Liver (tissue), 3 donors: ENCODE results near the gene METTL17.

ENCODE experiments used
- GABPA ChIP-seq, 2 donors: IDR thresholded peaks in 1 of 2; conservative IDR thresholded peaks in 1 of 2; 2 replicates each; pipeline ENCODE4 v1.6.1; 2016; ENCODE audit warnings: antibody characterized with exemption in 2 of 2, mild to moderate bottlenecking in 1 of 2, moderate library complexity in 1 of 2
- RAD21 ChIP-seq, 2 donors: IDR thresholded peaks; 2 replicates each; pipeline ENCODE4 v1.6.1; 2016; ENCODE audit warnings: antibody characterized with exemption in 2 of 2, mild to moderate bottlenecking in 2 of 2
- TAF1 ChIP-seq: conservative IDR thresholded peaks from 2 replicates; pipeline ENCODE4 v1.6.1; 2016; ENCODE audit warnings: antibody characterized with exemption, mild to moderate bottlenecking
- TF ChIP-seq, protein P1 (sequence below): fragments of 150-350 bp; IDR thresholded peaks from 2 replicates; pipeline ENCODE4 v1.5.1; 2017; ENCODE audit warnings: improper control_type of control experiment, low read depth, low read length; ENCODE audit not compliant: missing input control
- TF ChIP-seq, protein P2 (sequence below): IDR thresholded peaks from 2 replicates; pipeline ENCODE4 v1.6.1; 2016; ENCODE audit warnings: antibody characterized with exemption, mild to moderate bottlenecking
- TF ChIP-seq, protein P3 (sequence below): IDR thresholded peaks from 2 replicates; pipeline ENCODE4 v1.6.1; 2016; ENCODE audit warnings: antibody characterized with exemption
- TF ChIP-seq, protein P4 (sequence below): IDR thresholded peaks from 2 replicates; pipeline ENCODE4 v1.6.1; 2016; ENCODE audit warnings: antibody characterized with exemption
- donor health status: healthy.
- donor health status: healthy.

DNA sequence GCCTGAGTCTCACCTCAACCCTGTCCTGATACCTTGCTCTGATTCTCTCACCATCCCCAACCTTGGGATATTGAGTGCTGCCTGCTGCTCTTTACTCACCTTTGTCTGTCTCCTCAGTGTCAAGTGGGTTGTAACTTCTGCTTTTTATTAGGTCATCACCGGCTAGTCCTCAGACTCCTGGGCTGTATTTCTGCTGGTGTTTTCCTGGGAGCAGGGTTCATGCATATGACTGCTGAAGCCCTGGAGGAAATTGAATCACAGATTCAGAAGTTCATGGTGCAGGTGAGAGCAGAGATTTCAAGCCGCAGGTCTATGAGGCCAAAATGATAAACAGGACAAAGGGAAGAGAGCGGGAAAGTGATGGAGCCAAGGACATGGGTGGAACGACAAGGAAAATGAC lies 9.8 kb downstream of the METTL17 start:
- TF ChIP-seq, protein P1, sequence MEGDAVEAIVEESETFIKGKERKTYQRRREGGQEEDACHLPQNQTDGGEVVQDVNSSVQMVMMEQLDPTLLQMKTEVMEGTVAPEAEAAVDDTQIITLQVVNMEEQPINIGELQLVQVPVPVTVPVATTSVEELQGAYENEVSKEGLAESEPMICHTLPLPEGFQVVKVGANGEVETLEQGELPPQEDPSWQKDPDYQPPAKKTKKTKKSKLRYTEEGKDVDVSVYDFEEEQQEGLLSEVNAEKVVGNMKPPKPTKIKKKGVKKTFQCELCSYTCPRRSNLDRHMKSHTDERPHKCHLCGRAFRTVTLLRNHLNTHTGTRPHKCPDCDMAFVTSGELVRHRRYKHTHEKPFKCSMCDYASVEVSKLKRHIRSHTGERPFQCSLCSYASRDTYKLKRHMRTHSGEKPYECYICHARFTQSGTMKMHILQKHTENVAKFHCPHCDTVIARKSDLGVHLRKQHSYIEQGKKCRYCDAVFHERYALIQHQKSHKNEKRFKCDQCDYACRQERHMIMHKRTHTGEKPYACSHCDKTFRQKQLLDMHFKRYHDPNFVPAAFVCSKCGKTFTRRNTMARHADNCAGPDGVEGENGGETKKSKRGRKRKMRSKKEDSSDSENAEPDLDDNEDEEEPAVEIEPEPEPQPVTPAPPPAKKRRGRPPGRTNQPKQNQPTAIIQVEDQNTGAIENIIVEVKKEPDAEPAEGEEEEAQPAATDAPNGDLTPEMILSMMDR = no peak
- TF ChIP-seq GABPA (IDR thresholded peaks at IDR 0.05 in 1 of 2, conservative IDR thresholded peaks at IDR 0.05 in 1 of 2) (no peak), RAD21 (IDR thresholded peaks at IDR 0.05) (no peak), TAF1 (no peak)
- TF ChIP-seq, protein P2, sequence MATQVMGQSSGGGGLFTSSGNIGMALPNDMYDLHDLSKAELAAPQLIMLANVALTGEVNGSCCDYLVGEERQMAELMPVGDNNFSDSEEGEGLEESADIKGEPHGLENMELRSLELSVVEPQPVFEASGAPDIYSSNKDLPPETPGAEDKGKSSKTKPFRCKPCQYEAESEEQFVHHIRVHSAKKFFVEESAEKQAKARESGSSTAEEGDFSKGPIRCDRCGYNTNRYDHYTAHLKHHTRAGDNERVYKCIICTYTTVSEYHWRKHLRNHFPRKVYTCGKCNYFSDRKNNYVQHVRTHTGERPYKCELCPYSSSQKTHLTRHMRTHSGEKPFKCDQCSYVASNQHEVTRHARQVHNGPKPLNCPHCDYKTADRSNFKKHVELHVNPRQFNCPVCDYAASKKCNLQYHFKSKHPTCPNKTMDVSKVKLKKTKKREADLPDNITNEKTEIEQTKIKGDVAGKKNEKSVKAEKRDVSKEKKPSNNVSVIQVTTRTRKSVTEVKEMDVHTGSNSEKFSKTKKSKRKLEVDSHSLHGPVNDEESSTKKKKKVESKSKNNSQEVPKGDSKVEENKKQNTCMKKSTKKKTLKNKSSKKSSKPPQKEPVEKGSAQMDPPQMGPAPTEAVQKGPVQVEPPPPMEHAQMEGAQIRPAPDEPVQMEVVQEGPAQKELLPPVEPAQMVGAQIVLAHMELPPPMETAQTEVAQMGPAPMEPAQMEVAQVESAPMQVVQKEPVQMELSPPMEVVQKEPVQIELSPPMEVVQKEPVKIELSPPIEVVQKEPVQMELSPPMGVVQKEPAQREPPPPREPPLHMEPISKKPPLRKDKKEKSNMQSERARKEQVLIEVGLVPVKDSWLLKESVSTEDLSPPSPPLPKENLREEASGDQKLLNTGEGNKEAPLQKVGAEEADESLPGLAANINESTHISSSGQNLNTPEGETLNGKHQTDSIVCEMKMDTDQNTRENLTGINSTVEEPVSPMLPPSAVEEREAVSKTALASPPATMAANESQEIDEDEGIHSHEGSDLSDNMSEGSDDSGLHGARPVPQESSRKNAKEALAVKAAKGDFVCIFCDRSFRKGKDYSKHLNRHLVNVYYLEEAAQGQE = no peak
- TF ChIP-seq, protein P3, sequence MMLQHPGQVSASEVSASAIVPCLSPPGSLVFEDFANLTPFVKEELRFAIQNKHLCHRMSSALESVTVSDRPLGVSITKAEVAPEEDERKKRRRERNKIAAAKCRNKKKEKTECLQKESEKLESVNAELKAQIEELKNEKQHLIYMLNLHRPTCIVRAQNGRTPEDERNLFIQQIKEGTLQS = no peak
- TF ChIP-seq, protein P4, sequence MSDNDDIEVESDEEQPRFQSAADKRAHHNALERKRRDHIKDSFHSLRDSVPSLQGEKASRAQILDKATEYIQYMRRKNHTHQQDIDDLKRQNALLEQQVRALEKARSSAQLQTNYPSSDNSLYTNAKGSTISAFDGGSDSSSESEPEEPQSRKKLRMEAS = no peak
